ENCODE data around the gene INPP5K.
"Not testable (repeated sequence)": the region's sequence is repeated elsewhere in the genome, so short reads cannot be mapped to it uniquely, and the experiment has no call there.

Gene INPP5K

GRCh38 chr17:1516388-1517161, at the start of gene INPP5K:
TSS of gene INPP5K (minus strand) at chr17:1516612. CDS start at chr17:1516499, 113 bp downstream.
- DNase-seq: peak; percentile 97

GRCh38 chr17:1565877-1566276, 49.5 kb upstream of the INPP5K start:
- DNase-seq: no peak

- peak; percentile 11 for DNase-seq
Observed at GRCh38 chr17:1563786-1564613, 47.6 kb upstream of the INPP5K start.

GRCh38 chr17:1563471-1563785, 47.0 kb upstream of the INPP5K start:
- not testable (repeated sequence) for DNase-seq

GRCh38 chr17:1562176-1562643, 45.8 kb upstream of the INPP5K start:
- DNase-seq: no peak

- DNase-seq: no peak
Observed at GRCh38 chr17:1561420-1562175, 45.2 kb upstream of the INPP5K start.

- DNase-seq: no peak
Observed at GRCh38 chr17:1560858-1561355, 44.5 kb upstream of the INPP5K start.

GRCh38 chr17:1560101-1560857, 43.9 kb upstream of the INPP5K start:
- DNase-seq: no peak

- no peak for DNase-seq
Observed at GRCh38 chr17:1559047-1560043, 42.9 kb upstream of the INPP5K start.

GRCh38 chr17:1558401-1558800, 42.0 kb upstream of the INPP5K start:
- DNase-seq: no peak

GRCh38 chr17:1557355-1558095, 41.1 kb upstream of the INPP5K start:
- DNase-seq: no peak

- no peak for DNase-seq
Observed at GRCh38 chr17:1555651-1556471, 39.4 kb upstream of the INPP5K start.

- no peak for DNase-seq
Observed at GRCh38 chr17:1554751-1555540, 38.5 kb upstream of the INPP5K start.

GRCh38 chr17:1553354-1554266, 37.2 kb upstream of the INPP5K start:
- no peak for DNase-seq

- DNase-seq: no peak
Observed at GRCh38 chr17:1552932-1553331, 36.5 kb upstream of the INPP5K start.

- DNase-seq: no peak
Observed at GRCh38 chr17:1551741-1552140, 35.3 kb upstream of the INPP5K start.

- no peak for DNase-seq
Observed at GRCh38 chr17:1548032-1548431, 31.6 kb upstream of the INPP5K start.
